MM.1S (cell line): ENCODE data around the gene MPRIP.
"Not testable (repeated sequence)": the region's sequence is repeated elsewhere in the genome, so short reads cannot be mapped to it uniquely, and the experiment has no call there.

Source experiments
- DNase-seq: peaks from one replicate; pipeline ENCODE4 v3.0.0-alpha.2; 2015
- H2AFZ ChIP-seq: fragments of 300-600 bp; sonication (generic); 2 replicates; pipeline ENCODE4 v1.6.0; 2016; ENCODE audit warnings: antibody characterized with exemption, low read length
- H3F3A ChIP-seq: fragments of 300-600 bp; sonication (generic); 2 replicates; pipeline ENCODE4 v1.6.1; 2016; ENCODE audit warnings: mild to moderate bottlenecking, antibody characterized with exemption, low read length, moderate library complexity, mixed read lengths; ENCODE audit not compliant: insufficient read depth
- H3K27ac ChIP-seq: fragments of 300-600 bp; sonication (generic); 2 replicates; pipeline ENCODE4 v1.5.1; 2016; ENCODE audit warnings: mild to moderate bottlenecking, low read length
- H3K27me3 ChIP-seq: fragments of 300-600 bp; sonication (generic); replicated peaks from 2 replicates; pipeline ENCODE4 v1.6.0; 2016; ENCODE audit warnings: low read length; ENCODE audit not compliant: insufficient read depth
- H3K36me3 ChIP-seq: fragments of 300-600 bp; sonication (generic); replicated peaks from 2 replicates; pipeline ENCODE4 v1.6.1; 2016; ENCODE audit warnings: mild to moderate bottlenecking, low read length, mixed read lengths; ENCODE audit not compliant: insufficient read depth
- H3K4me1 ChIP-seq: fragments of 300-600 bp; sonication (generic); 2 replicates; pipeline ENCODE4 v1.6.1; 2016; ENCODE audit warnings: low read length, mixed read lengths
- H3K4me2 ChIP-seq: fragments of 300-600 bp; sonication (generic); 2 replicates; pipeline ENCODE4 v1.6.0; 2016; ENCODE audit warnings: low read depth, low read length
- H3K4me3 ChIP-seq: fragments of 300-600 bp; sonication (generic); 2 replicates; pipeline ENCODE4 v1.5.1; 2016; ENCODE audit warnings: low read length, mixed read lengths
- H3K79me2 ChIP-seq: fragments of 300-600 bp; sonication (generic); 2 replicates; pipeline ENCODE4 v1.6.1; 2016; ENCODE audit warnings: mixed run types, low read length, mixed read lengths
- H3K9ac ChIP-seq: fragments of 300-600 bp; sonication (generic); 2 replicates; pipeline ENCODE4 v1.6.1; 2016; ENCODE audit warnings: low read length, mixed read lengths
- H3K9me2 ChIP-seq: fragments of 300-600 bp; sonication (generic); replicated peaks from 2 replicates; pipeline ENCODE4 v1.6.1; 2016; ENCODE audit warnings: mild to moderate bottlenecking, low read length, mixed read lengths; ENCODE audit not compliant: insufficient read depth
- H3K9me3 ChIP-seq: fragments of 300-600 bp; sonication (generic); replicated peaks from 2 replicates; pipeline ENCODE4 v1.6.1; 2016; ENCODE audit warnings: mild to moderate bottlenecking, low read length, mixed read lengths; ENCODE audit not compliant: insufficient read depth
- H4K20me1 ChIP-seq: fragments of 300-600 bp; sonication (generic); 2 replicates; pipeline ENCODE4 v1.6.1; 2016; ENCODE audit warnings: mild to moderate bottlenecking, low read length, moderate library complexity, mixed read lengths; ENCODE audit not compliant: insufficient read depth

Gene MPRIP

GRCh38 chr17:17008621-17009397 lies 33.4 kb upstream of the MPRIP start:
- not testable (repeated sequence) for H3K9me3 ChIP-seq, H3K9me2 ChIP-seq, H3K27ac ChIP-seq, H4K20me1 ChIP-seq, H3K79me2 ChIP-seq, DNase-seq, H2AFZ ChIP-seq, H3K4me3 ChIP-seq, H3K4me1 ChIP-seq, H3K36me3 ChIP-seq, H3K9ac ChIP-seq, H3K4me2 ChIP-seq, H3F3A ChIP-seq, H3K27me3 ChIP-seq

GRCh38 chr17:17009972-17010371 lies 32.3 kb upstream of the MPRIP start:
- H3K9me3 ChIP-seq, H3K79me2 ChIP-seq, H3K4me2 ChIP-seq, H3K9me2 ChIP-seq, H3K27ac ChIP-seq, H3K4me3 ChIP-seq, H2AFZ ChIP-seq, H4K20me1 ChIP-seq, H3K36me3 ChIP-seq, H3K27me3 ChIP-seq, H3K4me1 ChIP-seq, H3F3A ChIP-seq, DNase-seq, H3K9ac ChIP-seq: not testable (repeated sequence)

GRCh38 chr17:17010545-17011034 lies 31.7 kb upstream of the MPRIP start:
- H3K4me3 ChIP-seq, H2AFZ ChIP-seq, H3K27me3 ChIP-seq, H3K4me2 ChIP-seq, H3K4me1 ChIP-seq, H3K79me2 ChIP-seq, DNase-seq, H3K9ac ChIP-seq, H4K20me1 ChIP-seq, H3K9me2 ChIP-seq, H3K36me3 ChIP-seq, H3K9me3 ChIP-seq, H3F3A ChIP-seq, H3K27ac ChIP-seq: not testable (repeated sequence)

- H3K9me3 ChIP-seq, H3K9me2 ChIP-seq, H3K27me3 ChIP-seq, H3F3A ChIP-seq, H3K4me2 ChIP-seq, H2AFZ ChIP-seq, DNase-seq, H4K20me1 ChIP-seq, H3K27ac ChIP-seq, H3K9ac ChIP-seq, H3K4me3 ChIP-seq, H3K36me3 ChIP-seq, H3K79me2 ChIP-seq, H3K4me1 ChIP-seq: not testable (repeated sequence)
Observed at GRCh38 chr17:17011043-17011907, 31.0 kb upstream of the MPRIP start.

GRCh38 chr17:17013828-17014747 lies 28.2 kb upstream of the MPRIP start:
- not testable (repeated sequence) for H3F3A ChIP-seq, H3K36me3 ChIP-seq, H3K79me2 ChIP-seq, H4K20me1 ChIP-seq, H3K27ac ChIP-seq, H3K9ac ChIP-seq, H3K9me3 ChIP-seq, H3K4me3 ChIP-seq, H3K9me2 ChIP-seq, H3K27me3 ChIP-seq, H3K4me2 ChIP-seq, DNase-seq, H2AFZ ChIP-seq, H3K4me1 ChIP-seq

- not testable (repeated sequence) for H3K4me2 ChIP-seq, H3K36me3 ChIP-seq, H3K79me2 ChIP-seq, H3K4me3 ChIP-seq, H3K4me1 ChIP-seq, H3K27ac ChIP-seq, H4K20me1 ChIP-seq, H3F3A ChIP-seq, H2AFZ ChIP-seq, H3K9me3 ChIP-seq, H3K9ac ChIP-seq, H3K9me2 ChIP-seq, DNase-seq, H3K27me3 ChIP-seq
Observed at GRCh38 chr17:17014748-17015124, 27.5 kb upstream of the MPRIP start.
